ENCODE measurements around the gene NRCAM.

The NRCAM gene

GRCh38 chr7:108152198-108152597 lies 304.0 kb downstream of the NRCAM start:
- no peak for DNase-seq (ENCODE audit: low read depth)

- DNase-seq (ENCODE audit: low read depth), result no peak
These were observed 306.3 kb downstream of the NRCAM start for GRCh38 chr7:108149908-108150307.

DNA sequence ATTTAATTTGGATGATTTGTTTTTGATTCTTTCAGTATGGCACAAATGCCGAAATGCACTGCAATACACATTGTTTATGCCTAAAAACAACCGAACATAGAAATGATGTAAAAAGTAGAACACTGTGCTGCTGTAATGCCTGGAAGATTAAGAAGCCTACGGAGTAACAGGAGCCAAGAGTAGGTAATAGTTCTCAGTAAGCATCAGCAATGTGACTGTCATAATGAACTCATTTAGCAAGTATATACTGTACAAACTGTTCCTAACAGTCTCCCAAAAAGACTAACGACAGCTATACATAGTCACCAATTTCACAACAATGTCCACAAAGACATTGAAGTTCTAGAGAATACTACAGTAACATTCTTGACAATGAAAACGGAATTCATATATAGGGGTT lies 307.1 kb downstream of the NRCAM start:
- DNase-seq (ENCODE audit: low read depth), result no peak

DNA sequence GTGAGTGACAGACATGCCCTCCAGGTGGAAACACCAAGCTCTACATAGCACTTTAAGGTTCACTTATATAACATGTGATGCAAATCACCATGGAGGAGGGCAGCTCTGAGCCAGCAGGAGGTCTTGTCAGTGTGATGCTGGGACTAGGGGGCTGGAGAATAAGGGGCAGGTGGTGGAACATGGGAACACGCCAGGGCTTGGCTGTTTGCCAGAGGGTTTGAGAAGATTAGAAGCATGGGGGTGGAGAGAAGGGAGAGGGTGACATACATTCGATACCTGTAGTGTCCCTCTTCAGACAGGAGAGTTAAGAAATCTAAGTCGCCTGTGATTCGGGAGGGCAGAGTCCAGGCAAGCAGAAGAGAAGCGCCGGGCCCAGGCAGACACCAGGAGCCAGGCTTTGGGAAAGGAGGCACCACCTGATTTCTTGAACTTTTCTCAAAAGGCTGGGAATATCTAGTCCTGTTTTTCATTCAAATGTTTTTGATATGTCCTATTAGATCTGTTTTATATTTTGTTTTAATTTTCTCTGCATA lies 309.1 kb downstream of the NRCAM start:
- no peak for DNase-seq (ENCODE audit: low read depth)

DNA sequence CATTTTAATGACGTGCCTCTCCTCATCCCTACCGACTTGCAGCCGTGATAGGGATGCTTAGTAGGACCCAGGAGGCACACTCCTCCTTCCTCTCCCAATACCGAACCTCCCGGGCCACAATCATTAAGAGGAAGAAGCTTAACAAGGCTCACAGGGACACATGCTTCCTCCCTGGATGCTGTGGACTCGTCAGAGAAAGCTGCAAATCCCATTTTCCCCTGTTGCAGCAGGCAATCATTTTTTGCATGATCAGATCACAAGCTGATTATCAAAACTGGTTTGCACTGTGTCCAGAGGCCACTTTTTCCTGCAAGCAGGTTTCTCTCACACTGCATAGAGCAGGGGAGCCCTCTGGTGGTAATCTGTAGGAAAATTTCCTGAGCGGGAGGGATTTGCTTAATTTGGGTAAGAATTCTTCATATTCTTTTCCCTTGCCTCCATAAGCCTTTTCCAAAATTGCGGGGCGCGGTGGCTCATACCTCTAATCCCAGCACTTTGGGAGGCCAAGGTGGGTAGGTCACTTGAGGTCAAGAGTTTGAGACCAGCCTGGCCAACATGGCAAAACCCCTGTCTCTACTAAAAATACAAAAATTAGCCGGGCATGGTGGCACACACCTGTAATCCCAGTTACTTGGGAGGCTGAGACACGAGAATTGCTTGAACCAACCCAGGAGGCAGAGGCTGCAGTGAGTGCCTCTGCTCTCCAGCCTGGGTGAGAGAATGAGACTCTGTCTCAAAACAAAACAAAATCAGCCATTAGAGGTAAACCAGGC lies 310.0 kb downstream of the NRCAM start:
- peak; percentile 32 for DNase-seq (ENCODE audit: low read depth)

GRCh38 chr7:108145401-108145800 lies 310.8 kb downstream of the NRCAM start:
- DNase-seq (ENCODE audit: low read depth), result no peak

- DNase-seq (ENCODE audit: low read depth), result no peak
These were observed 311.3 kb downstream of the NRCAM start for GRCh38 chr7:108144931-108145330.

DNA sequence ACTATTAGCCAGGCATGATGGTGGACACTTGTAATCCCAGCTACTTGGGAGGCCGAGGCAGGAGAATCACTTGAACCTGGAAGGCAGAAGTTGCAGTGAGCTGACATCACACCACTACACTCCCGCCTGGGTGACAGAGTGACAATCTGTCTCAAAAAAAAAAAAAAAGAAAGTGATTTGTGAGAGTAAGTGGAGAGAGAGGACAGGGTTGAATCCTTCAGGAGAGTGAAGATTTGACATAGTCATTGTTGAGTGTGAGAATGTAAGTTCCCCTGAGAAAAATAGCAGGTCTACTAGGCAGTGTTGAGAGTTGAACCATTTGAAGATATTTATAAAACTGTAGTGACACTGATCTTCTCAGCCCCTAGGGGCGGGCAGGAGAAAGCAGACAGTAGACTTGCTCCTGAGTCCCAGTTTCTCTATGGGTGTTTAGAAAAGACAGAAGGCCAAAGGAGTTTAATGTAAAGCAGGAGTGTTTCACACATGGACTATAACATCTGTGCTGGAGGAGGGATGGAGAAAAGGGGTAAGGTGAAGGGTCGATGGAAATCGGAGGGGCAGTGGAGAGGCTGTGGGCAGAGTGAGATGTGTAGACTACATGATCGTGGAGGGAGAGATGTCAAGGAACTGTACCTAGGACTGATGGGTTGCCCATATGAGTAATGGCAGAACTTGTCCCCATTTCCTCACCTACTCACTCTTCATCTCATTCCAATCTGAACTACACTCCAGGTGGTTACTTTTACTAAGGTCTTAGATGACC lies 312.4 kb downstream of the NRCAM start:
- no peak for DNase-seq (ENCODE audit: low read depth)

DNA sequence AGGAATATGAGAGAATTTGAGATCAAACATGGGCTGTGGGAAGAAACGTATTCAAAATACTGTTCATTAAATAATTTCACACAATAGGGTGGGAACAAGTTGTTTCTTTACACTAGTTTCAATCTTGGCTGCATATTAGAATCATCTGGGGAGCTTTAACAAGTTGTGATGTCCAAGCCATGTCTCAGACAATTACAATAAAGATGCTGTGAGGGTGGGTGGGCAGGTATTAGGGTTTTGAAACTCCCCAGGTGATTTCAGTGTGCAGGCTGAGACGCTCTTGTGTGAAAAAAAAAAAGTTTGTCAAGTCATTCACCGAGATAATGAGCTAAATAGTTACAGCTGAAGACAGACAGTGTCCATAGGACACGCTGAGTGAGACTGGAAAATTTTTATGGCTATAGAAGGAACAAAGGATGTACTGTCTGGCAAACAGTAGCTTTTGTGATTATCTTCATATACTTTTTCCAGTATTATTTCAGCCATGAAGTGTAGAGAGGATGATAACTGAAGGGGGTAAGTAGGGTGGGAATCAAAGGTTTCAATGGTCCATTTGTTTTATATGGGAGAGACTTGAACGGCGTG lies 313.5 kb downstream of the NRCAM start:
- DNase-seq (ENCODE audit: low read depth), result no peak

GRCh38 chr7:108142180-108142579 lies 314.1 kb downstream of the NRCAM start:
- DNase-seq (ENCODE audit: low read depth), result no peak

GRCh38 chr7:108140671-108141070 lies 315.6 kb downstream of the NRCAM start:
- DNase-seq (ENCODE audit: low read depth), result no peak

DNA sequence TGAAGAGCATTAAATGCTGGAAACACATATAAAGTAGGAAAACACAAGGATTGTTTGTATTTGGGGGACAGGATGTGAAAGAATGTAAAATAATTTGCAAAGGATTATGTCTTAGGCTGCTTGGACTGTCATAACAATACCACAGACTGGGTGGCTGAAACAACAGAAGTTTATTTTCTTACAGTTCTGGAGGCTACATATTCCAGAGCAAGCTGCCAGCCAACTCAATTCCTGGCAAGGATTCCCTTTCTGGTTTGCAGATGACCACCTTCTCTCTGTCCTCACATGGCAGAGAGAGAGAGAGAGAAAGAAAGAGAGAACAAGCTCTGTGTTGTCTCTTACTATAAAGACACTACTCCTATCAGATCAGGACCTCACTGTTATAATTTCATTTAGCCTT lies 317.3 kb downstream of the NRCAM start:
- DNase-seq (ENCODE audit: low read depth), result no peak

DNA sequence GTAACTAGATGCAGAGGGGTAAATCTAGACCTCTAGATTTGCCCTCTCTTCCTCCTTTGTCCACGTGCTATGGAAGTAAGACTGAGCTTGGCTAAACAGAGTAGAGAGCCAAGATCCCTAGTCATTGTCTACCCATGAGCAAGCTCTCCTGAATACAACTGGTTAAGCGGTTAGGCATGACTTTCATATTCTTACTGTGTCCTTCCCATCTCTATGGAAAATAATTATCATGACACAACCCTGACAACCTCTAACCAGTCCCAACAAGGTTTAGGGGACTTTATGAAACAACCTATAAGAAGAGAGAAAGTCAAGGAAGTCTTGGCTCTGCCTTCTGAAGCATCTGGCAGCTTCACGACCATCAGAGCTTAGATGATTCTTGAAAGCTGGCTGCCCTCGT lies 318.2 kb downstream of the NRCAM start:
- DNase-seq (ENCODE audit: low read depth), result no peak

- no peak for DNase-seq (ENCODE audit: low read depth)
These were observed 319.2 kb downstream of the NRCAM start for GRCh38 chr7:108137040-108137439.

DNA sequence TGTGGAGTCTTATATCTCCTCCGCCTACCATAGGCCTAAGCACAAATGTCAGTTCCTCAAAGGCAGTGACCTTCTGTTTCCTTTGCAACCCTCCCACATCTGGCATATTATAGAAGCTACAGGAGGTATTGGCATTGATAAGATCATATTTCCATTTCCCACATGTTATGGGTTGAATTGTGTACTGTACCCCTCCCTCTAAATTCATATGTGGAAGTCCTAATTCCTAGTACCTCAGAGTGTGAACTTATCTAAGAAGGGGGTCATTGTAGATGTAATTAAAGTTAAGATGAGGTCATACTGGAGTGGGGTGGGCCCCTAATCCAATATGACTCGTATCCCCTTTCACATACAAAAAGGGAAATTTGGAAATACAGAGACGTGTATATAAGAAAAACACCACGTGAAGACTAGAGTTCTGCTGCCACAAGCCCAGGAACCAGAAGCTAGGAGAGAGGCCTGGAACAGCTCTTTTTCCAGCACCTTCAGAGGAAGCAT lies 320.0 kb downstream of the NRCAM start:
- no peak for DNase-seq (ENCODE audit: low read depth)

- peak; percentile 21 for DNase-seq (ENCODE audit: low read depth)
These were observed 320.6 kb downstream of the NRCAM start for GRCh38 chr7:108135446-108136190.

GRCh38 chr7:108134486-108134885 lies 321.8 kb downstream of the NRCAM start:
- DNase-seq (ENCODE audit: low read depth), result no peak

- DNase-seq (ENCODE audit: low read depth), result no peak
These were observed 323.5 kb downstream of the NRCAM start for GRCh38 chr7:108132551-108133265.

DNA sequence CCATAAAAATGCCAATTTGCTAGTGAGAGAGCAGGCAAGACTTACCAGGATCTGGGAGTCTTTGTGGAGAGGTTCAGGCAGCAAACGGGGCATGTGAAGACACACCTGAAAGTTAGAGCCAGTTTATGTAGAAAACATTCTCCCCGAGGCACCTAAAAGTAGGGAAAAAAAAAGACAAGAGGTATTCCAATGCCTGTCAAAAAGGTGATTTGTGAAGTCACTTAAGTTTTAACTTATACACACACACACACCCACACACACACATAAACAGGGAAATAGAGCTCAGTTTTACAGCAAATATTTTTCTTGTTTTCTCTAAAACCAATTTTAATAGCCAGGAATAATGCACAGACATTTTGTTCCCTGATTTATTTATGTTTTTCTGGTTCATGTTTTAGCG lies 326.0 kb downstream of the NRCAM start, which contains the start of gene LAMB4:
Gene LAMB4, minus strand, starts transcription at position 101 of the 400 bp plus-strand sequence. CDS start 7,197 bp downstream, outside the sequence.
- no peak for DNase-seq (ENCODE audit: low read depth)

- no peak for DNase-seq (ENCODE audit: low read depth)
These were observed 326.9 kb downstream of the NRCAM start for GRCh38 chr7:108129018-108129965.

All from activated T-cell treated with anti-CD3 and anti-CD28 coated beads for 48 hours (primary cell).